22Rv1 (cell line): Measurements from ENCODE around the gene MAP3K14.

ENCODE experiments used
- H3K27ac ChIP-seq: fragments of 450-650 bp; 2 replicates; pipeline ENCODE4 v1.5.1; 2017
- ZFX ChIP-seq: fragments of 450-650 bp; IDR thresholded peaks from 2 replicates; pipeline ENCODE4 v1.6.1; 2017; ENCODE audit warnings: antibody characterized with exemption, borderline replicate concordance
- TF ChIP-seq, protein P1 (sequence below): fragments of 450-650 bp; IDR thresholded peaks from 2 replicates; pipeline ENCODE4 v1.5.1; 2017; ENCODE audit warnings: mild to moderate bottlenecking

Gene MAP3K14

DNA sequence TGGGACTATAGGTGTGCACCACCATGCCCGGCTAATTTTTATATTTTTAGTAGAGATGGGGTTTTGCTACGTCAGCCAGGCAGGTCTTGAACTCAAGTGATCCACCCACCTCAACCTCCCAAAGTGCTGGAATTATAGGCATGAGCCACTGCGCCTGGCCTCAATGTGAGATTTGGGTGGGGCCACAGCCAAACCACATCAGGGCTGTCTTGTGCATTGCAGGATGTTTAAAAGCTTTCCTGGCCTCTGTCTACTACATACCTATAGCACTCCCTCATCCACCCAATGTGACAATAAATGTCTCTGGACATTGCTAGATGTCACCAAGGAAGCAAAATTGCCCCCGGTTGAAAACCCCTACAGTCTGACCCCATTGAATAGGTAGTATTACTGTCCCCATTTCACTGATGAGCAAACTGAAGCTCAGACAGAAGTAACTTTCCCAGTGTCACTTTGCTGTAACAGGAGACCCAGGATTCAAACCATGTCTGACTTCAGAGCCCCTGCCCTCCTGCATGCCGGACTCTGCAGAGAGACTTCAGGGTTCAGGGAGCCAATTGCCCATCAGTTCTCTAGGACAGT is 3.6 kb upstream of the MAP3K14 start:
- H3K27ac ChIP-seq: peak overlapping the region; percentile 58
- TF ChIP-seq, protein P1, sequence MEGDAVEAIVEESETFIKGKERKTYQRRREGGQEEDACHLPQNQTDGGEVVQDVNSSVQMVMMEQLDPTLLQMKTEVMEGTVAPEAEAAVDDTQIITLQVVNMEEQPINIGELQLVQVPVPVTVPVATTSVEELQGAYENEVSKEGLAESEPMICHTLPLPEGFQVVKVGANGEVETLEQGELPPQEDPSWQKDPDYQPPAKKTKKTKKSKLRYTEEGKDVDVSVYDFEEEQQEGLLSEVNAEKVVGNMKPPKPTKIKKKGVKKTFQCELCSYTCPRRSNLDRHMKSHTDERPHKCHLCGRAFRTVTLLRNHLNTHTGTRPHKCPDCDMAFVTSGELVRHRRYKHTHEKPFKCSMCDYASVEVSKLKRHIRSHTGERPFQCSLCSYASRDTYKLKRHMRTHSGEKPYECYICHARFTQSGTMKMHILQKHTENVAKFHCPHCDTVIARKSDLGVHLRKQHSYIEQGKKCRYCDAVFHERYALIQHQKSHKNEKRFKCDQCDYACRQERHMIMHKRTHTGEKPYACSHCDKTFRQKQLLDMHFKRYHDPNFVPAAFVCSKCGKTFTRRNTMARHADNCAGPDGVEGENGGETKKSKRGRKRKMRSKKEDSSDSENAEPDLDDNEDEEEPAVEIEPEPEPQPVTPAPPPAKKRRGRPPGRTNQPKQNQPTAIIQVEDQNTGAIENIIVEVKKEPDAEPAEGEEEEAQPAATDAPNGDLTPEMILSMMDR: no peak
- no peak for TF ChIP-seq ZFX

DNA sequence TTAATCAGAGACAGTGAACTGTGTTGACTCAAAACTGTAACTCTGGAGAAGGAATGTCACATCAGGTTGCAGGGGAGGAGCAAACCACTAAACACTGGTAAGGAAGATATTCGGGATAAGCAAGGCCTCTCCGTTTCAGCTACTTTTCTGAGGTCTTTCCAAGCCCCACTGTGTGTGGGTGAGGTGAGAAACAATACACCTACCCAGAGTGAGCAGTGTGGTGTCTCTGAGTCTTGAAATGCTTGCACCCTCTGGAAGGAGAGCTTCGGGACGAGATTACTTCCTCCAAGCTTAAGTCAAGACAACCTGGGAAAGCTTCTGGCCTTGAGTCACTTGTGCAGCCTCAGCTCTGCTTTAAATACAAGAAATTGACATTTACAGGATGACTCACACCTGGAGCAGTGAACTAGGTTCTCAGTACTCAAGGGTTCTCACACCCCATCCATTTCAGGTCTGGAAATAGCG is 2.5 kb upstream of the MAP3K14 start:
- H3K27ac ChIP-seq: peak overlapping the region; percentile 86
- no peak for TF ChIP-seq ZFX
- TF ChIP-seq, protein P1: no peak

DNA sequence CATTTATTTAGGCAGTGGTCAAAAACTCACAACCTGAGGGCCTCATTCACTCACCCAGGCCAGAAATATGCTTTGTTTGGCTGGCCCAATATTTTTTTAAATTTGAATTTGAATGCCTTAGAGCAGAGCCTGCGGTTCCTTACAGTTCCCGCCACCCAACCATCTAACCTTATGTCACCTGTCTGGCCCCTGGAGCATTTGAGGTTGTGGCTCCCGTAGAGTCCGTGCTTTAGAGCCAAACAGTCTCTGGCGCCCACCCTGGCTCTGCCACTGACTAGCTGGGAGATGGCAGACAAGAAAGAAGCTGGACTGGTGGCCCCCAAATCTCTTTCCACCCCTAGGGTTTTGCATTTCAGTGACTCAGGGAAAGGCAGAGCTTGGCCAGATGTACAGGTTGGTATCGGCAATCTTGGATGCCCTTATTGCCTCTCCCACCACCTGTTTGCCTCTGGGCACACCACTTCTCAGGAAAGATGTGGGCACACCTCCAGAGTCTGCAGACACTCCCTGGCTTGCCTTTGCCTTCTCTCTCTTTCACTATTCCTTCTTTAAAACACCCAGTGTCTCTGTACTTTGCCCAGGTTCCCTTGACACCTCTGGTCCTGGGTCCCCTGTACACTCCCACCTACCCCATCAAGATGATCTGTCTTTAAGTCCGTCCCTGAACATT is 1.9 kb upstream of the MAP3K14 start:
- H3K27ac ChIP-seq: peak overlapping the region; percentile 86
- TF ChIP-seq, protein P1: no peak
- no peak for TF ChIP-seq ZFX

DNA sequence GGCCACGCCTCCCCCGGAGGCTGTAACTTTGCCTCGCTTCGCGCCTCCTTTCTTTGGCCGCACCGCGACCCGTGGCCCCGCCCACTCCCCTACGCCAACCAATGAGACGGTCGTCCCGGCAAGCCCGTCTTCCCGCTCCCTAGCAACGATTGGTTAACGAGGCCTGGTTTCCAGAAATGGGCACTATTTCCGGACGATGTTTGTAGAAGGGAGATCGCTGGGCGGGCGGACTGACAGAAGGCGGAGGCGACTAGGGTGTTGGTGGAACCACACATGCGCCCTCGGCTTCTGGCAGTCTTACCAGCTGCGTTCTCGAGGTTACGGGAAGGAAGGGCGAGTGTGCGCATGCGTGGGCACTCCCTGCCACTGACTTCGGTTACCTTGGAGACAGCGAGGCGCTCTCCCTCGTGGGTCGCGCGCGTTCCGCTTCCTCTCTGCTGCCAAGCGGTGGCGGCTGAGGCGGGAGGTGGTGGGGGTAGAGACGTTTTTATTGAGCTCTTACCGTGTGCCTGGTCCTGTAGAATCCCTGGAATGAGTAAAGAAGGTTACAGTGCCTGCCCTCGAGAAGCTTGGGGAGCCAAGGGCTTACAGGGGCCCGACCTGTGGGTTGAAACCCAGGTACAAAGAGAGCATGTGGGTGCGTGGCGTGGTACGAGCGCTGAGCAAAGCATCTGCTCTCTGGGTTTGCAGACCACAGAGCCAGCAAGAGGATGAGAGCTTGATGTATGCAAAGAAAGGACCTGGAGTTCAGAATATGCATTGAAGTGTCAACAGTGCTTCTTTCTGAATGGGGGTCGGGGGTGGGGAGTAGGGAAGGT is 500 bp upstream of the MAP3K14 start:
- TF ChIP-seq, protein P1: no peak
- TF ChIP-seq ZFX: no peak
- H3K27ac ChIP-seq: peak overlapping the region; percentile 86

DNA sequence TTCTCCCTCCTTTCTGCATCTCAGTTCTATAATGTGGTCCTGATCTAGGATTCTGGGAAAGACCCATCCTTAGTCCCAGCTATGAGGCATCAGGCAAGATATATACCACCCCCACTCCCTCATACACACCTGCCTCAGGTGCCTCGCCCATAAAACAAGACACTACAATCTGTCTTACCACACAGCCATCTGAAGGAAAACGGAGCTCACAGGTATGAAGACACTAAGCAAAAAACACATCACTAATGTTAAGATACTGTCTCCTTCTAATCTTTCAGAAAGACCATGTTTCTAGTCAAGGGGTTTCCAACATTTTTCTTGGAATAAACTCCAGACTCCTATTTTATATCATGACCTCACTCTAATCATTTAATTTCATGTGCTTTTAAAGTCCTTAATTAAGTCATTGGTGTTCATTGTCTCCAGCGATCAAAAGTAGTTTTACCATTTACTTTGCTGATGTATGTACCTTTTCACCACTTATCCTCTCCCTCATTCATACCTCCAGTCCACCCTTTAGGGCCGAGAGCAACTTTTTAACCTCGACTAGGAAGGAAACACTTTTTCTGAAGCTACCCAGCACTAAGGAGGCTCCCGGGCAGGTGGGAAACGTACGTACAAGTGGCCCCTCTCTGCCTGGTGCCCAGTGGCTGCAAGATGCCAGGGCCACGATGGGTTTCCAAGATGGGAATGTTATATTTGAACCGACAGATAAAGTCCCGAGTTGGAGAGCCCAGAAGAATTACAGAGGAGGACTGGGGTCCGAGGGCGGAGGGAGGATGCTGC is 979 bp downstream of the MAP3K14 start:
- H3K27ac ChIP-seq: peak overlapping the region; percentile 86
- TF ChIP-seq, protein P1: no peak
- TF ChIP-seq ZFX: no peak

DNA sequence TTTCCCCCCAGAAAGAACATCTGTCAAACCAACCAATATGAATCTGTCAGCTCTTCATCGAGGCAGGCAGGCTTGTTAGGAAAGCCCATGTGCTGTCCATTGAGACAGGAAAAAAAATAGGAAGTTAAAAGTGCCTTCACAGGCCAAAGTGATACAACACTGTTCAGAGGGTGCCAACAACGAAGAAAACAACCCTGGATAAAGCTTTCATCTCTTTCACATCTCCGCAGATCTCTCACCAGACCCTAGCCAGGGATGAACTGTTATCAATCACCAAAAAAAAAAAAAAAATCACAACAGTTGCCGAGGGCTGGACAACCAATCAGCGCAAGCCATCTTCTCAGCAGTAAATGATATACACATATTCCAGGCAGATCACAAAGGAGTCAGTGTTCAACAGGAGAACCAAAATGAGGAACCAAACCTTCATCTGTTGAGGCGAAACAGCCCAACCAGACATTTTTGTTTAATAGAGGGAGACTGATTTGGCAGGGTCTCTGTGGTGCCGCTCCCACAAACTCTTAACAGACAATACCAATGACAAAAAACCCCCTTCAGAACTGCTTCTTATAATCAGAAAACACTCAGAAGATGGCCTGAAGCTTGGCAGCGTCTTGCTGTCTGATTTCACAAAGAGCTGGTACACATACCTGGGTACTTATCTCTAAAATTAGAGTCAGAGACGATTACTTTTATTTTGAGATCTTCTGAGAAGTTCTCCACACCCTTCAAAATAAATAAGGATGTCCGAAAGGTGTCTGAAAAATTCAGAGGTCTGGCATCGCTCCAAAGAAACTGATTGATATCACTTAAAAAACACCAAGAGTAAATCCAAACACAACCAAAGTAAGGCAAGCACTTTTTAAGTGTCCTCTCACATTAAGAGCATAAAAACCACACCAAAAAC is 1.8 kb downstream of the MAP3K14 start:
- H3K27ac ChIP-seq: no peak overlapping the region
- TF ChIP-seq ZFX: no peak
- TF ChIP-seq, protein P1: no peak
